ENCODE results near the gene CLDN10. TPM values are rescaled to one million over a fixed set of nuclear protein-coding genes. Genes with fewer than 3 reads are reported as not detected.

CLDN10 gene
- total RNA-seq, 4 donors from 2014 or later, result 0.81 to 16.8 TPM; not detected in 2

DNA sequence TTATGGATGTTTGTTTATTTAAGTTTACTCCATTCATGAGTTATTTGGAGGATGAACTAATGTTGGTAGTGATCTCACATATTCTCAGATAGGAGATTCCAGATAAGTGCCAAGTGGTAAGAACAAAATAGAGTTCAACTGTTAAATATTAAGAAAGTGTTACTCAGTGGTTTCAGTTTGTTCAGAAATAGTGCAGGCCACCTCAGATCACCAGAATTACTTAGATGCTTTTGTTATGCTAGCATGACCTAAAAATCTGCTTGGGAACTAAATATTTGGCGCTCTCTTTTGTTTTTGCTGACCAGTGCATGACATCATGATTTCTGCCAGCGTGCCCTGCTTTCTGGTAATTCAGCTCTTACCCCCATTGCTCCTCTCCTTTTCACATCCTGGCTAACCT is 15.6 kb downstream of the CLDN10 start:
- no peak for TF ChIP-seq EP300 (IDR thresholded peaks at IDR 0.05)
- TF ChIP-seq POLR2A (IDR thresholded peaks at IDR 0.05), result no peak
- no peak for TF ChIP-seq POLR2AphosphoS5 (IDR thresholded peaks at IDR 0.05)
- TF ChIP-seq, protein P1, sequence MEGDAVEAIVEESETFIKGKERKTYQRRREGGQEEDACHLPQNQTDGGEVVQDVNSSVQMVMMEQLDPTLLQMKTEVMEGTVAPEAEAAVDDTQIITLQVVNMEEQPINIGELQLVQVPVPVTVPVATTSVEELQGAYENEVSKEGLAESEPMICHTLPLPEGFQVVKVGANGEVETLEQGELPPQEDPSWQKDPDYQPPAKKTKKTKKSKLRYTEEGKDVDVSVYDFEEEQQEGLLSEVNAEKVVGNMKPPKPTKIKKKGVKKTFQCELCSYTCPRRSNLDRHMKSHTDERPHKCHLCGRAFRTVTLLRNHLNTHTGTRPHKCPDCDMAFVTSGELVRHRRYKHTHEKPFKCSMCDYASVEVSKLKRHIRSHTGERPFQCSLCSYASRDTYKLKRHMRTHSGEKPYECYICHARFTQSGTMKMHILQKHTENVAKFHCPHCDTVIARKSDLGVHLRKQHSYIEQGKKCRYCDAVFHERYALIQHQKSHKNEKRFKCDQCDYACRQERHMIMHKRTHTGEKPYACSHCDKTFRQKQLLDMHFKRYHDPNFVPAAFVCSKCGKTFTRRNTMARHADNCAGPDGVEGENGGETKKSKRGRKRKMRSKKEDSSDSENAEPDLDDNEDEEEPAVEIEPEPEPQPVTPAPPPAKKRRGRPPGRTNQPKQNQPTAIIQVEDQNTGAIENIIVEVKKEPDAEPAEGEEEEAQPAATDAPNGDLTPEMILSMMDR (IDR thresholded peaks at IDR 0.05), result no peak
- no peak for ATAC-seq
- Histone ChIP-seq H3K9me3 (peaks cover 0 to 5% (median 0%) of the 10 kb centered on the region in 3 donors), H3K27me3 (no peaks in the 10 kb centered on the region), H3K4me1 (no peaks in the 10 kb centered on the region), H3K27ac (no peak overlapping the region), H3K36me3 (no peaks in the 10 kb centered on the region), H3K4me3 (no peak overlapping the region)
- 95 to 100% methylated on average over 1 to 2 of the region's 2 CpGs for WGBS, 2 donors (ENCODE audit: low coverage in 1 of 2)

DNA sequence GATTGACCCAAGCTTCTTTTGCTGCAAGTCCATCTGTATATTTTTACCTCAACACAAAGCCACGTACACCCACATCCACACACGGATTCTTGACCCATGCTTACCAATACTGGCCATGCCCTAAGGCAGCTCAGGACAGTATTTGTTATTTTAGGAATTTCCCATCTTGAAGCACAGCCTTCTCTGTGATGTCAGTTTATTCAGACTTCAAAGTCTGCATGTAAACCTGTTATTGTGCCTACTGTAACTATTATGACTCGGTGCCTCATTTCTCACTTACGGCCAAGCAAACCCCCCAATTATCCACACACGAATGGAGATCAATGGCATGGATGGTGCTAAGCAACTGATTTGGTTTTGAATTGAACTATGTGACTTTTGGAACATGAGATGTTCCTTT is 17.5 kb downstream of the CLDN10 start:
- no peak for TF ChIP-seq POLR2A (IDR thresholded peaks at IDR 0.05)
- no peak for TF ChIP-seq POLR2AphosphoS5 (IDR thresholded peaks at IDR 0.05)
- TF ChIP-seq, protein P1 (IDR thresholded peaks at IDR 0.05), result no peak
- TF ChIP-seq EP300 (IDR thresholded peaks at IDR 0.05), result no peak
- Histone ChIP-seq H3K9me3 (peaks cover 0 to 5% (median 0%) of the 10 kb centered on the region in 3 donors), H3K27ac (no peak overlapping the region), H3K36me3 (no peaks in the 10 kb centered on the region), H3K4me1 (no peaks in the 10 kb centered on the region), H3K4me3 (no peak overlapping the region), H3K27me3 (no peaks in the 10 kb centered on the region)
- no peak for ATAC-seq
- 56 to 78% methylated on average over 5 of the region's 5 CpGs for WGBS, 2 donors (ENCODE audit: low coverage in 1 of 2)

DNA sequence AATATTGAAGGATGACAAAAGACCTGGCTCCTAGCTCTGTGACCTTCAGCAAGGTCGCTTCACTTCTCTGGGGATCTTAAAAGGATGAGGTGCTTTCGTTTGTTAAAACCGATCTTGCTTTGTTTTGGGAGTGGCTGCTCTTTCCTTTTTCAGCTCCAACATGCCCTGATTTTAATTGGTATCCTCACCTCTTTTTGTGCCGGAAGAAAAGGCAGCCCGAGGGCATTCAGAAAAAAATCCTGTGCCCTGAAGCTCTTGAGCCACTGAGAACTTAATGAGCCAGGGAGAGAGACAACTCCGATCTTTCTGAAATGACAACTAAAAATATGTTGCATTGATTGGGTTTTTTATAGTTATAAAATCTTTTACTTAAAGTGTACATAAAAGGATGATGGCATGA is 19.4 kb downstream of the CLDN10 start:
- H3K27me3 ChIP-seq, result no peaks in the 10 kb centered on the region
- no peaks in the 10 kb centered on the region for H3K4me1 ChIP-seq
- no peak for ATAC-seq
- no peaks in the 10 kb centered on the region for H3K9me3 ChIP-seq
- H3K27ac ChIP-seq, result no peak overlapping the region
- TF ChIP-seq EP300 (IDR thresholded peaks at IDR 0.05), result no peak
- H3K36me3 ChIP-seq, result no peaks in the 10 kb centered on the region
- WGBS, 2 donors (ENCODE audit: low coverage in 1 of 2), result 65 to 71% methylated on average over 4 to 6 of the region's 6 CpGs
- H3K4me3 ChIP-seq, result no peak overlapping the region

DNA sequence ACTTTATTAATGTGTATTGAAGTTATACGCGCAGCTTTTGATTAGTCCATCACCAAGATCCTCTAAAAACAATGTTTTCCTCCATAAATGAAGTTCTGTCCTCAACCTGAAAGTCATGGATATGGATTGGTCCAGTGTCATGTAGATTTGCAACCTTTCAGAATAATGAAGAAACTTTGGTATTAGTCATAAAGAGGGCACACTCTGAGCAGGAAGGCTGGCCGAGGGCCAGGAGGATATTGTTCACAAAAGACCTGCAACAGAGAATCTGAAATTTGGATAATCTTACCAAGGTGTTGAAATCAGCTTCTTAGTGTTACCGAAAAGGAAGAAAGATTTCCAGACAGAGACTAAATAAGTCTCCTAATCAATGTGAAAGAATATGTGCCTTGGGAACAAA is 20.7 kb downstream of the CLDN10 start:
- no peaks in the 10 kb centered on the region for H3K27me3 ChIP-seq
- H3K4me1 ChIP-seq, result no peaks in the 10 kb centered on the region
- no peak overlapping the region for H3K4me3 ChIP-seq
- no peak overlapping the region for H3K27ac ChIP-seq
- 93 to 100% methylated on average over 4 of the region's 4 CpGs for WGBS, 2 donors (ENCODE audit: low coverage in 1 of 2)
- H3K36me3 ChIP-seq, result peaks cover 0 to 6% of the 10 kb centered on the region in 2 donors
- TF ChIP-seq POLR2A (IDR thresholded peaks at IDR 0.05) (no peak), POLR2AphosphoS5 (IDR thresholded peaks at IDR 0.05) (no peak), EP300 (IDR thresholded peaks at IDR 0.05) (no peak)
- TF ChIP-seq, protein P1 (IDR thresholded peaks at IDR 0.05), result no peak
- no peaks in the 10 kb centered on the region for H3K9me3 ChIP-seq
- no peak for ATAC-seq

DNA sequence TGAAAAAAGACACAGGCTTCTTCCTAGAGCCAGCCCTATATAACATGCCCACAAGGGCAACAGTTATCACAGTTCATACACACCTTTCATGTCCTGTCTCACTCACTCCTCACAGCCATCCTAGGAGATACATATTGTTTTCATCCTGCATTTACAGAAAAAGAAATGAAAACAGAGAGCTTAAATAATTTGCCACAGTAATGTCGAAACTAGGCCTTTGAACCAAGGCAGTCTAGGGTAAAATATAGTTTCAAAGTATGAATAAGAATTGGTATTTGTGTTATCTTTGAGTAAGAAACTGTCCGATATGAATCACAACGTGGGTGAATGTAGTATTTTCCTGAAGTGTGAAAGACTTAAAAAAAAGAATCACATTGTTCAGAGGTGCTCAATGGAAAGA is 26.8 kb downstream of the CLDN10 start:
- no peaks in the 10 kb centered on the region for H3K4me1 ChIP-seq
- H3K9me3 ChIP-seq, result no peaks in the 10 kb centered on the region
- H3K36me3 ChIP-seq, result peaks cover 0 to 59% of the 10 kb centered on the region in 2 donors
- no peak overlapping the region for H3K27ac ChIP-seq
- TF ChIP-seq POLR2AphosphoS5 (IDR thresholded peaks at IDR 0.05) (no peak), EP300 (IDR thresholded peaks at IDR 0.05) (no peak), POLR2A (IDR thresholded peaks at IDR 0.05) (no peak)
- TF ChIP-seq, protein P1 (IDR thresholded peaks at IDR 0.05), result no peak
- H3K4me3 ChIP-seq, result no peak overlapping the region
- ATAC-seq, result no peak
- H3K27me3 ChIP-seq, result no peaks in the 10 kb centered on the region
- WGBS, 2 donors (ENCODE audit: low coverage in 1 of 2), result 81 to 87% methylated on average over 3 of the region's 3 CpGs

Measured in gastroesophageal sphincter (tissue), 4 donors.